ENCODE measurements around the gene AURKA.

Gene AURKA

DNA sequence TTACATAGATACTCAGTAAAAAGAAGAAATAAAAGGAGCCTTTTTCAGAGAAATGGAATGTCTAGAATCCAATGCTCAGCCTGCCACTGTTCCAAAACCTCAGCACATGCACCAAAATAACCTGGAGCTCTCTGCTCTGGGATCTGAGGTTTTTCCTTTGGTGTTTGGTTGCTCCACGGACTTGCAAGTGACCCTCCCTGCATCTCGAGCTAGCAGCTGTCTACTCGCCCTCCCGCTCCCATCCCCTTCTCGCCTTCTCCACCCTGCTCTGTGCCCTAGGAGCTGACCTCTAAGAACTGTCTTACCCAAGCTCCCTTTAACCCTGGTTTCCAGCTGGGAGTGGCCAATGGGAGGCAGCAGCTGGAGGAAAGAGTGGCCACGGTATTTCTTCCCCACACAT lies 68.4 kb downstream of the AURKA start:
- no peak overlapping the region for H3K4me3 ChIP-seq (ENCODE audit: control insufficient read depth, low read depth, low read length)
- TF ChIP-seq CTCF (IDR thresholded peaks at IDR 0.05; ENCODE audit: control insufficient read depth, insufficient read depth, low read depth, low read length, missing control alignments) = no peak
- no peak for DNase-seq (ENCODE audit: low read depth)

DNA sequence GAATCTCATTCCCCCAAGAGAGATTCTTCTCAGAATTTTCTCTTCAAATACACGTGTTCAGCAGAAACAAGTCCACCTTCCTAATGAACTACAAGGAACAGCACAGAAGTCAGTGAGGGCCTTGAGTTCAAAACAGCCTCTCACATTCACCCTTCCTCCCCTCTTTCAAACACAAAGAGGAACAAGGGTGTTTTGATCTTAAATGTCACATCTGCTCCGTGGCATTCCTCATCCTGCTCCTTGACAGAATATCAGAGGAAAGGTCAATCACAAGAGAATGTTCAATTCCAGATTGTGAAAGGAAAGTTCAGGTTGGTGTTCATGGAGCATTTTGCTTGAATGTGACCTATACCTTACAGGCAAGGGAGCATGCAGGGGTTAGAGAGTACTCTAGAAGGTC lies 68.8 kb downstream of the AURKA start:
- no peak for TF ChIP-seq CTCF (IDR thresholded peaks at IDR 0.05; ENCODE audit: control insufficient read depth, insufficient read depth, low read depth, low read length, missing control alignments)
- no peak overlapping the region for H3K4me3 ChIP-seq (ENCODE audit: control insufficient read depth, low read depth, low read length)
- no peak for DNase-seq (ENCODE audit: low read depth)

DNA sequence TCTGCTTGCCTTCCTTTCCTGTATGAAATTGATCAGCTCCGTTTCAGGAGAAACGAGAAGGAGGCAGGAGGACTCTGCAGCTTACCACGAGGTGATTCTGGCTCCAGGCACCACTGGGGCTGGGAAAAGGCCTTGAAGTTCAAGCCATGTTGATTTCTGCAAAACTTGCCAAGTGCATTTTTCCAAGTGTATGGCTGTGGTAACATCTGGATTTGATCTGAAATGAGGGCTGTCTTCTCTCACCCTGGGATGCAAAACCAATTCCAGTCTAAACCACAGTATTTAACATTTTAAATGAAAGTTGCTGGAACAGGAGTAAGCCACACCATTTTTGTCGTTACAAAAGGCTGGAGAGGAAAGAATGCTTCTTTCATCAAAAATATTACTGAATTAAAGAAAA lies 69.3 kb downstream of the AURKA start:
- no peak for DNase-seq (ENCODE audit: low read depth)
- no peak overlapping the region for H3K4me3 ChIP-seq (ENCODE audit: control insufficient read depth, low read depth, low read length)
- TF ChIP-seq CTCF (IDR thresholded peaks at IDR 0.05; ENCODE audit: control insufficient read depth, insufficient read depth, low read depth, low read length, missing control alignments) = no peak

All from AG09309 (cell line).